HS-5 (cell line): ENCODE measurements around the gene PLA2G6.
"Not testable (repeated sequence)": the region's sequence is repeated elsewhere in the genome, so short reads cannot be mapped to it uniquely, and the experiment has no call there.

Experiments
- DNase-seq: peaks from one replicate; pipeline ENCODE4 v3.0.0-alpha.2; 2012; ENCODE audit warnings: low read depth

PLA2G6 gene

DNA sequence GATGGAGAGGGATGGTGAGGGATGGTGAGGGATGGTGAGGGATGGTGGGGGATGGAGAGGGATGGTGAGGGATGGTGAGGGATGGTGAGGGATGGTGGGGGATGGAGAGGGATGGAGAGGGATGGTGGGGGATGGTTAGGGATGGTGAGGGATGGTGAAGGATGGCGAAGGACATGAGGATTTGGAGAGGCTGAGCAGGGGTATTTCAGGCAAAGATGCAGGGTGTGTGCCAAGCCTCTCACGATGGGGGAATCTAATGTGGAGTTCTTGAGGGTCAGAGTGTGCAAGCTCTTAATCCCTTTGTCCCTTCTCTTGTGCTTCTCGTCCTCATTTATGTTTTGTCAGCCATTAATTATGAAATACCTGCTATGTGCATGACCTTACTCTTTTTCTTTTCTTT lies 7.5 kb upstream of the PLA2G6 start:
- DNase-seq, result no peak

DNA sequence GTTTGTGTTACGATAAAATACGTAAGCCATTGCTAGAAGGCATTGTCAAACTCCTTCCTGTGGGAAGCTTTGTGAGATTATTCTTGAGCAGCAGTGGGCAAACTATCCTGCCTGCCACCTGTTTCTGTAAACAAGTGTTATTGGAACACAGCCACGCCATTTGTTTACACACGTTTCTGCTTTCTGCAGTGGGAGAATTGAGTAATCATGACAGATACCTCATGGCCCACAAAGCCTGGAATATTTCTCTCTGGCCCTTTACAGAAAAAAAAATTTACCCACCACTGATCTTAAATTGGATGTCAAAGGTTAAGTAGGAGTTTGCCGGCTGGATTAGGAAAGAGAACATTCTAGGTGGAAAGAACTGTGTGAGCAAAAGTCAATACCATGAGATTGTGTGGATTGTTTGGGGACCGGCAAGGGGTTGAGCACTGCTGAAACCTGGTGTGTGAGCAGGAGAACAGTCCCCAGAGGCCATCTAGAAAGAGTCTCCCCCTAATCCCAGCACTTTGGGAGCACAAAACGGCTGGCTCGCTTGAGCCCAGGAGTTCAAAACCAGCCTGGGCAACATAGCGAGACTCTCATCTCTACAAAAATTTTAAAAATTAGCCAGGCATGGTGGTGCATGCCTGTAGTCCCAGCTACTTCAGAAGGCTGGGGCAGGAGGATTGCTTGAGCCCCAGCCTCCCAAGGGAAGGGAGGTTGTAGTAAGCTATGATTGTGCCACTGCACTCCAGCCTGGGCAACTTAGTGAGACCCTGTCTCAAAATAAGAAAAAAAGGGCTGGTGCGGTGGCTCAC lies 6.0 kb upstream of the PLA2G6 start:
- DNase-seq, result no peak

DNA sequence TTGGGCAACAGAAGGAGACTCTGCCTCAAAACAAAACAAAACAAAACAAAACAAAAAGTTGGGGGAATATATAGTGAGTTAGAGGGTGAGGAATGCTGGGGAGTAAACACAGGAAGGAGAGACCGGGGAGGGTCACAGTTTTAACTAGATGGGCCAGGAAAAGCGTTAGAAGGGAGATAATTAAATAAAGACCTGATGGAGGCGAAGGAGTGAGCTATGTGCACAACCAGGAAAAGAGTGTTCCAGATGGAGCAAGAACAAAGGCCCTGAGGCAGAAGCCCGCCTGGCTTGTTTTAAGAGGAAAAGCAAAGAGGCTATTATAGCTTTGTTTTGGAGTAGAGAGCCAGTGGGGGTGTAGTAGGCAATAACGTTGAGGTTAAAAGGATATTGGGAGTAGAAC lies 4.8 kb upstream of the PLA2G6 start:
- no peak for DNase-seq

DNA sequence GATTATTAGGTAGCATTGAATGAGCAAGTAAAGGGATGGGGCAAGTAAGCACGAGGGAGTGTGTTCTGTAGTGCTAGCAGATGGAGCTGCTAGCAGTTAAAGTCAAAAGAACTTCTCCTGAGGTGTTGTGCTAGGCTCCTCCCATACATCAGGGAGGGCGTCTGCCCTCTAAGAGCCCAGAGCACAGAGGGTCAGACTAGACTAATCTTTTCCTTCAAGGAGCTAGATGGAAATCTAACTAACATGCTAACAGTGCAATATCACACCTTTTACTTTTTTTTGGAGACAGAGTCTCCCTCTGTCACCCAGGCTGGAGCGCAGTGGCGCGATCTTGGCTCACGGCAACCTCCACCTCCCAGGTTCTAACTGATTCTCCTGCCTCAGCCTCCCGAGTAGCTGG lies 3.2 kb upstream of the PLA2G6 start:
- DNase-seq, result no peak

DNA sequence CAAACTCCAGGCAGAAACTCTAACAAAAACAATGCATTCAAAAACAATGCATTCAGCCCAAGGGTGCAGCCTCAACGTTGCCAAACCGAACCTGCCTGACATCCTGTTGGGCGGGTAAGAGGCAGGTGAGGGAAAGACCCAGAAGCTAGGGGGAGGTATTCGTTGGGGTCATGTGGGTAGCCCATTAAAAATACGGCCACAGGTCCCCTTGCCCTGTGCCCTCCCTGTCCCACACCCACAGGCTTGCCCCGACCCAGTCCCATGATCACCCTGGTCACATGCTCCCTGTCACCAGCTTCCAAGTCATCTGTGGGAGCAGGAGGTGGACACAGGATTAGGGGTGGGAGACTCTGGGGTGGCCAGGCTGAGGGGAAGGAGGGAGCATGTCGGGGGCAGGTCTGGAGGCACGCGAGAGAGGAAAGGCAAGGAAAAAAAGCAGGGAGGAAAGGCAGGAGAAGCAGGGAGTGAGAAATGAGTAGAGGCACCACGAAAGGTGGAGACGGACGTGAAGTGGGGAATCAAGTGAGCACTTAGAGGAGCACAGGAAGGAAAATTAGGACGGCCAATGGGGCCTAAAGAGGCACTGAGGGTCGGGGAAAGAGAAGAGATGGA lies 683 bp downstream of the PLA2G6 start:
- DNase-seq, result no peak

DNA sequence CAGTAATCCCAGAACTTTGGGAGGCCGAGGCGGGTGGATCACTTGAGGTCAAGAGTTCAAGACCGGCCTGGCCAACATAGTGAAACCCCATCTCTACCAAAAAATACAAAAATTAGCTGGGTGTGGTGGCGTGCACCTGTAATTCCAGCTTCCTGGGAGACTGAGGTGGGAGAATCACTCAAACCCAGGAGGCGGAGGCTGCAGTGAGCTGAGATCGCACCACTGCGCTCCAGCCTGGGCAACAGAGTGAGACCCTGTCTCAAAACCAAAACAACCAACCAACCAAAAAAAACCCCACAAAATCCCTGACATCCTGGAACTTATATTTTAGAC lies 3.1 kb downstream of the PLA2G6 start:
- not testable (repeated sequence) for DNase-seq

DNA sequence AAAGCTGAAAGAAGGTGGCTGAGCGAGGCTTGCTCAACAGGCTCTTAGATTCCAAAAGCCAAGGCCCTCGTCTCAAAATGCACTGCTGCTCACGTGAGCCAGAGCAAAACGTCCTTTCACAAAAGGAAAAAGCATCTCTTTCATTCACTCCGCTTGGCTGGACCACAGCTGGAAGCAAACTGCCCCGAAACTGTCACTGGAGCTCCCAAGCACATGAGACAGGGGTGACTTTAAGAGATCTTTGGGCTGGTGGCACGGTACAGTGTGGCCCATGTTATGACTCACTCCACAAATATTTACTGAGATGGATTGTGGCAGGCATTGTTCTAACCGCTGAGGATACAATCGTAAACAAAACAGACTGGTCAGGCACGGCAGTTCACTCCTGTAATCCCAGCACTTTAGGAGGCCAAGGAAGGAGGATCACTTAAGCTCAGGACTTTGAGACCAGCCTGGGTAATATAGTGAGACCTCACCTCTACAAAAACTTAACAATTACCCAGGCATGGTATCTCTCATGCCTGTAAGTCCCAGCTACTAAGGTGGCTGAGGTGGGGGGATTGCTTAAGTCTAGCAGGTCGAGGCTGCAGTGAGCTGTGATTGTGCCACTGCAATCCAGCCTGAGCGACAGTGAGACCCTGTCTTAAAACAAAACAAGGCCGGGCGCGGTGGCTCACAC lies 3.6 kb downstream of the PLA2G6 start:
- peak; percentile 61 for DNase-seq

DNA sequence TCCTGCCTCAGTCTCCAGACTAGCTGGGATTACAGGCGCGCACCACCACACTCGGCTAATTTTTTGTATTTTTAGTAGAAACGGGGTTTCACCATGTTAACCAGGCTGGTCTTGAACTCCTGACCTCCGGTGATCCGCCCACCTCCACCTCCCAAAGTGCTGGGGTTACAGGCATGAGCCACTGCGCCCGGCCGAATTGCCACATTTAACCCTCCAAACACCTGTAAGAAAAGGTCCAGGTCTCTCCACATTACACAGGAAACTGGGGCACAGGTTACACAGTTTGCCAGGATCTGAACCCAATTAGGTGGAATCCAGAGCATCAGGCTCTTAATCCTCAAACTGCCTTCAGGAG lies 4.1 kb downstream of the PLA2G6 start:
- DNase-seq, result not testable (repeated sequence)

DNA sequence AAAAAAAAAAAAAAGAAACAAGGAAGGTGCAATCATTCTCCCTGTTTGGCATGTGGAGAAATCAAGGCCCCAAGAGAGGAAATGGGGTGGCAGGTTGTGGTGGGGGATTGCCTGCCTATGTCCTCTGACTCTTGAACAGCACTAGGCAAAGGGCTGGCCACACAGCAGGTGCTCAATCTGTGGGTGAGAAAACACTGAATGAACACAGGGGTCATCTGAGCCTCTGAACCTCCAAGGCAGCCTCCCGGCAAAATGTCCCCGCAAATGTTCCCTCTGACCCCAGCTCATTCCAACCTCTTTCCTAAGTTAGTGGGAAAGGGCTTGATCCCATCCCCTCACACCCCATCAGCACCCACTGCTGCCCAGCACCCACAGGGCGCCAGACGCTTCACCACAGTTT lies 4.6 kb downstream of the PLA2G6 start:
- no peak for DNase-seq

DNA sequence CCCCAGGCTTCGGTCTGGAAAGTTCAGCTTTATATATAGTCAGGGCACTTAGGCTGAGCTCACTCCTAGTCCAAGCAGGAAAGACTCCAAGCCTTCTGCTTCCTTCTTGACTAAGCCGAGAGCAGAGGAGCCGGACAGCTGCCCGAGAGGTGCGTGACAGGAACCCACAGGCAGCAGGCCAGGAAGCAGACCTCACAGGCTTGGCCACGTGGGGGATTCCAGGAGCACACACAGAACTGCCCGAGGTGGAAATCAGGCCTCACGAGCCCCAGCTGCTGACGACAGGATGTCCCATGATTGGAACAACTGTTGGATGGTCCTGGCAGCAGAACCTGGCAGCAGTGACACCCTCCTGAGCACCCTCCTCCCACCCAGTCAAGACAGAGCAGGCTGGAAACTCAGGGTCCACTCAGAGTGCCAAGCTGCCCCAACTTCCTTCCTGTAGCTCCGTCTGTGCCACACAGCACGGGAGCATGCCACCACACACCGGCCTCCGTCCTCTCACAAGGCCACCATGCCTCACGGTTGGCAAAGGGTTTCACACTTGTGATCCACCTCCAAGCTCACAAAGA lies 5.4 kb downstream of the PLA2G6 start:
- no peak for DNase-seq

DNA sequence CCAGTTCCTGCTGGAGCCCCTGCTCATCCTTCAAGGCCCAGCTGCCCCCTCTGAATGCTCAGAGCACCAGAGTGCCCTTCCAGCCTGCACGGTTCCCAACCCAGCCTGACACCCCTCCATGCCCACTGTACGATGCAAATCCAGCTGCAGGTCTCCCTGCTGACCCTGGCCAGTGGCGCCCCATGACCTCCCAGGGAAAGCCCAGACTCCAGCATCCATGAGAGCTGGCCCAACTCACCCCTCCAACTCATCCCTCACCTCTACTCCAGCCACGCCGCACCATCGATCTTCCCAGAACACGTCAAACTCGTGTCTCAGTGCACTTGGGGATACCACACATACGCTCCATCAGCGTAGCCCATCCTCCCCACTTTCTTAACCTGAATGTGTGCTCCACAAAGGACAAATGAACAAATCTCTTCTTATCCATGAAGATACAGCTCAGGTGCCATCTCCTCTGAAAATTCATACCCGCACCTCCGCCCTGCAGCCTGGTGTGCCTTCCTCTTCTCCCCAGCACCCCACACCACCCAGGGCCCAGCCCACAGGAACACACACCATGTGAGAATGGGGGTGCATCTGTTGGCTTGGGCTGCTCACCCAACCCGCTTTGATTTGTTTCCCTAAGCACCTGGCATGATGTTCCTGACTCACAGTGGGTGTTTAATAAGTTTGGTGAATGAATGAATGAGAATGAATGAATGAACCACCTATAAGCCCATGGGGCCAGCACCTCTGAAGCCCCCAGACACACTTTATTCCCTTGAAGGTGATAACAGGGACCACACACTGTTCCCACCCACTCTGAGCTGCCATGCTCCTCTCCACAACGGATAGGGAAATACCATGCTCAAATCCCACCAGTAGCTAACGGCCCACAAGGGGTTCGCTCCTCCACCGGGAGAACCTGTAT lies 6.2 kb downstream of the PLA2G6 start:
- no peak for DNase-seq

DNA sequence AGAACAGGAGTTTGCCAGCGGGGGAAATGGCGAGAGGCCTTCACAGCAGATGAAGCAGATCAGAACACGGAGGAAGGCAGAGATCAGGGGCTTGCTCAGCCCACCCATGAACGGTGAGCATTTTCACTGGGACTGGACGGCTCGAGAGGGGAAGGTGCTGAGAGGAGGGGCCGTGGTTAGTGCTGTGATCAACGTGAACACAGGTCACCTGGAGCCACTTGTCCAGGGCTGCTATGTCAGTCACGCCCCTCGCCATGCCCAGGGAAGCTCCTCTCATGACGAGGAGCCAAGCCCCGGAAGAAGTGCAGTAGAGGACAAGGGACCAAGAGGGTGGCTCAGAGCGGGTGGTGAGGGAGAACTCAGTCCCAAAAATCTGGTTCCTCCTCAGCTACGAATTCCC lies 7.0 kb downstream of the PLA2G6 start:
- DNase-seq, result no peak

DNA sequence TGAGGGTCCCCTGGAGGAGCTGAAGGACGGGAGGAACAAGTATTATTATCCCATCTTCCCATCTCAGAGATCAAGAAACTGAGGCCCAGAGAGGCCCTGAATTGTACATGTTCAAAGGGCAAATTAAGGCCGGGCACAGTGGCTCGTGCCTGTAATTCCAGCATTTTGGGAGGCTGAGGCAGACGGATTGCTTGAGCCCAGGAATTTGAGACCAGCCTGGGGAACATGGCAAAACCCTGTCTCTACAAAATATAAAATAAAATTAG lies 8.1 kb downstream of the PLA2G6 start:
- DNase-seq, result no peak

DNA sequence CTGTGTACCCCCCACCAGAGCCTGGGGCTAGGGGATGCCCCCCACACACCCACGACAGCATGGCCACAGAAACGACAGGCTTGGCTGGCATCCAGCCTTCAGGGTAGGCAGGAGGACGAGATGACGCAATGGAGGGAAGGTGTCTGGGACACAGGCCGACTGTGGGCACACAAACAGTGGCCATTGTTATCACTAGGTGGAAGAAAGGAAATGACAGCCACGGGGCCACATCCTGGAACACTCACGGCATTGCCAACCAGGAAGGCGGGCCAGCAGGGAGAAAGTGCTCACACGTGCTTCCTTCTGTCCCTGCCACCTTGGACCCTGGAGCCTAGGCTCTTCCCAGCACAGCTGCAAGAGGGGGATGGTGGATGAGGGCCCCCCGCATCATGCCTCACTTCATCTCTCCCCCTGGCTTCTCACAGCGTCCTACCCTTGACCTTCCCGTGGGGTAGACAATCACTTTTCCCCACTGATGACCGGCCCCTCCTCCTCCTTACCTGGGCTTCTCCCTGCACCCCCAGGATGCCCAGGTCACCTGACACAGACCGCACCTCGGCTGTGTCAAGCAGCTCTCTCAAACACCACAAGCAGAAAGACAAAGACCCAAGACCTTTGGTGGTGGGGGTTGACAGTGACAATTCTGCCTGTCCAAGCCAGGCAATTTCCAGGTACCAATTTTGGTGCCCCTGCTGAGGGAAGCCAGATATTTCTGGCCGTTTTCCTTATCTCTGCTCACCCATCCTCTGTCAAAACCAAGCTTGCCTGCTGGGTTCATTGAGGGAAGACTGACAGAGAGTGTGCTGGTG lies 8.6 kb downstream of the PLA2G6 start:
- DNase-seq, result no peak

DNA sequence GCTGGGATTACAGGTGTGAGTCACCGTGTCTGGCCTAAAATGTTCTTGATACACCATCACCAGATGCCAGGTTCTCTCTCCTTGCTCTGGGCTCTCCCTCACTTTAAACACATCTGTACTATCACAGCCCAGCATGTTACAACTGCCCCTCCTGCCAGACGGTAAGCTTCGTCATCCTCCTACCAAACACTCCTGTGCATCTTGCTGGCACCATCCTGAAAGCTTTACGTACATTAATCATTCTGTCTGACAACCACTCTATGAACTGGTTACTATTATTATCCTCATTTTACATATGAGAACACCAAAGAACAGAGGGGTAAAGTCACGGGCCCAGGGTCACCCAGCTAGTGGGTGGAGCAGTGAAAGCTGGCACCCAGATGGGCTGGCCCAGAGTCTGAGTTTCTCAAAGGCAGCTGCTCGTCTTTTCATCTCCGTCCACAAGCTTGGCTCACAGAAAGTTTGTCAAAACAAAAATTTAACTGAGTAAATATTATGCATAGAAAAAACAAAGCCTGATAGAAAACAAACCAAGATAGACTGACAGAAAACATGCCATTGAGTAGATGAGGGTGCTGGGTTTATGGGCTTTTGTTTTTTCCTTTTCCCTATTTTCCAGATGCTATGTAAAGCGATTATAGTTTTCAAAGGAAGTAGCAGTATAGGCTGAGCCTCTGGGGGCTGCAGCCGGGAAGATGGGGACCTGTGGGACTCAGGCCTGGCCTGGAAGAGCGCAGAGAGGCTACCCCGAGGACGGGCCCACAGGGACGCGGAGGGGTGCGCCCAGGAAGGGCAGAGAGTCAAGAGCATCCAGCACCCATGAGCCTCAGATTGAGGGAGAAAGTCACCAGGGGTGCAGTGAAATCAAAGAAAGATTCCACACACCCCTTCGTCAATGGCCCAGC lies 9.5 kb downstream of the PLA2G6 start:
- DNase-seq, result no peak

DNA sequence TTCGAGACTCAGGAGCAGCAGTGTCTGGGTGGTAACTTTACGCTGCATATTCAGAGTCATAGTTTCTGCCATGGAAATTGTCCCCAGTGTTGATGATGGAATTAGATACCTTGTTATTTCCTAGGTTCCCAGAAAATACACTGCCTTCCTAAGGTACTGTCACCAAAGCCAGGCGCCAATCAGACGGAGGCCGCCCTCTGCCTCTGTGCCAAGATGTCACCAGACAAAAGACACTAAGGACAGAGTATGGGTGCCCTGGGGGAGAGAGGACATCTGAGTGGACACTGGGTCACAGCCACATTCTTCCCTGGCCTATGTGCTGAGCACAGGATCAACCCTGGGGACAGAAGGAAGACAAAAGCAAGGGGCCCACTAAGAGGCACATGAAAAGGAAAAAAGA lies 11.2 kb downstream of the PLA2G6 start:
- DNase-seq, result no peak

DNA sequence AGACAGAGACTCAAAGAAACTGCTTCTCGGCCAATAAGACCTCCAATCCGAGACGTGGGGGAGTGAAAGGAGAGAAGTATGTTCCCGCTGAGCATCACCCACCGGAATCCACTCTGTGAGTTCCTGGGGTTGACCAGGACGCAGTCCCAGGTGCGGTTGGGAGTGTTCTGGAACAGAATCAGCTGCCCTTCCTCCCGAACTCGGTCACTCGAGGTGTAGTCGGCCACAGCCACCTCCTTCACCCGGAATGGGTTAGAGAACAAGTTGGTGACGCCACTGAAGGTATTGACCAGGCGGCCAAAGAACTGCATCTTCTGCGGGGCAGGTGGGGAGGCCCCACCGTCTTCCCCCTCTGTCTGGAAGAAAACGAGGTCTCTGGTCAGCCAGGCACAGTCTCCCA lies 12.5 kb downstream of the PLA2G6 start:
- DNase-seq, result no peak

DNA sequence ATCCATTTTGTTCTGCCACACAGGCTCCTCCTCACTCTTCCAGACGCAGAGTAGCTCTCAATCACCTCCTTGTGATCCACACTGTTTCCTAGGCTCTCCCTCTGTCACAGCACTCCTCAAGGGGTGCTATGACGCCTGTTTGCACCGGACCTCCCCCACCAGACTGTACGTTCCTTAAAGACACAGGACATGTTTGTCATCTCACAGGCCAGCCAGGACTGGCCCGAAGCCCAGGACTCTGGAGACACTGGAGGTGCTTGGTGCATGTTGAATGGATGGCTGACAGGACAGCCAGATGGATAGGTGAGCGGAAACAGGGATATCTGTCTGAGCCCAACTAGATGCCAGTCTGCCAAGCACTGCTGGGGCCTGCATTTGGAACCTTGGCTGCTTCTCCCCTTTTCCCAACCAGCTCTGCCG lies 13.6 kb downstream of the PLA2G6 start:
- DNase-seq, result no peak

DNA sequence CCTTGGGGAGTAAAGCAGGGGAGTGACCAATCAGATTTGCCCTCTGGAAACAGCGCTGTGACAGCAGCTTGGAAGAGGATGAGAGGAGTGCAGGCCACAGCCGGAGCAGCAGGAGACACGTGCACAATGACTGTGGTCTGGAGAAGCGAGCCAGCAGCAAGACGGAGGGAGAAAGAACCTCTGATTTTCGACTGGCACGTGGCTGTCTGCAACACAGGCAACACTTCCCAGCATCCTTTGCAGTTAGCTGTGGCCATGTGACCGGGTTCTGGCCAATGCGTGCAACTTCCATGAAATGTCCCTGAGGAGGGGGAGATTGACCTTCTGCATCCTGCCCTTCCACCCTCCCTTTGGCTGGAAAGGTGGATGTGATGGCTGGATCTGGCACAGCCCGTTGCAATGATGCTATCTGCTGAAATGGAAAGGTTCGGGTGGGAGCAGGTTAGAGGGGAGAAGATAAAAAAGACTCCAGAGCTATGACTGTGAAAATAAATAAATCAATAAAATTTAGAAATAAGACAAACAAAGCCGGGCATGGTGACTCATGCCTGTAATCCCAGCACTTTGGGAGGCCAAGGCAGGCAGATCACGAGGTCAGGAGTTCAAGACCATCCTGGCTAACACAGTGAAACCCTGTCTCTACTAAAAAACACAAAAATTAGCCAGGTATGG lies 15.6 kb downstream of the PLA2G6 start:
- DNase-seq, result no peak

DNA sequence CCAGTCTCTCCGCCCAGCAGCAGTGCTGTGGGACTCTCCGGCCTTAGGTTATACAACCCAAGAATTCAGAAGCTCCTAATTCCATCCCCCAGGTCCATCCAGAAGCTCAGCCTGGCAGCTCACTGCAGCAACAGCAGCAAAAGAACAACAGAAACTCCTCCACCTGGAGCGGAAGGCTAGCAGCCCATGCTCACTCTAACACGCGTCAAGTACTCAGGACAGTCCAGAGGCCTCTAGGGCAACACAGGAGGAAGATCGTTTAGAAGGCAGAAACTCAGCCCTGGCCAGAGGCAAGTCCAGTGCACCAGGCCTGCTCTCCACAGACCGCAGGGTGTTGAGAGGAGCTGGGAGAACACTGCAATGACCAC lies 17.1 kb downstream of the PLA2G6 start:
- DNase-seq, result no peak
